ENCODE measurements around the gene BTAF1.

- TF ChIP-seq CTCF (IDR thresholded peaks at IDR 0.05) (no peak), EP300 (IDR thresholded peaks at IDR 0.05; ENCODE audit: low read depth) (no peak), POLR2A (IDR thresholded peaks at IDR 0.05) (no peak), POLR2AphosphoS5 (IDR thresholded peaks at IDR 0.05) (no peak)
Observed at GRCh38 chr10:91941426-91941825, 17.9 kb downstream of the BTAF1 start.
